CD4-positive, alpha-beta T cell (primary cell): ENCODE data around the gene IFNL4. TPM values are rescaled to one million over a fixed set of nuclear protein-coding genes. Genes with fewer than 3 reads are reported as not detected.
"Not testable (repeated sequence)": the region's sequence is repeated elsewhere in the genome, so short reads cannot be mapped to it uniquely, and the experiment has no call there.

ENCODE experiments used
- ATAC-seq: fragments of 200-7000 bp; cut with Tn5 transposase; one replicate; pipeline ENCODE4 v1.10.0; 2022; ENCODE audit warnings: mild to moderate bottlenecking; ENCODE audit not compliant: poor library complexity
- CTCF ChIA-PET: fragments of 350-600 bp; sonication (Branson Sonifier 250); formaldehyde crosslinking; loops from one replicate; lab custom pipeline; 2021; ENCODE audit warnings: antibody characterized with exemption, inconsistent platforms; lab: Charles Lee
- POLR2A ChIA-PET: fragments of 350-600 bp; sonication (Branson Sonifier 250); formaldehyde crosslinking; loops from one replicate; lab custom pipeline; 2021; ENCODE audit warnings: antibody characterized with exemption, inconsistent platforms; lab: Charles Lee
- DNase-seq, 14 experiments: peaks; one replicate each; pipeline ENCODE4 v3.0.0-alpha.2; 2013 to 2020; ENCODE audit warnings: mixed read lengths in 2 of 14
- H3K27ac ChIP-seq, 2 donors: one replicate each; pipeline versions ENCODE4 v1.5.1 to v1.7.0; 2013; ENCODE audit warnings: low read length in 2 of 2, low read depth in 1 of 2, mild to moderate bottlenecking in 1 of 2
- H3K27me3 ChIP-seq, 2 experiments: 1 replicate in 1 of 2; 2 replicates in 1 of 2; pipeline versions ENCODE4 v1.6.1 to v1.7.0; 2013; ENCODE audit warnings: low read length in 2 of 2, control low read depth in 1 of 2, mild to moderate bottlenecking in 1 of 2, moderate library complexity in 1 of 2; ENCODE audit not compliant: insufficient read depth in 2 of 2, control insufficient read depth in 1 of 2
- H3K36me3 ChIP-seq: one replicate; pipeline ENCODE4 v1.6.1; 2013; ENCODE audit warnings: low read length, control low read depth; ENCODE audit not compliant: insufficient read depth
- H3K4me1 ChIP-seq: one replicate; pipeline ENCODE4 v1.6.1; 2013; ENCODE audit warnings: low read length, control low read depth; ENCODE audit not compliant: insufficient read depth
- H3K4me3 ChIP-seq: one replicate; pipeline ENCODE4 v1.5.1; 2013; ENCODE audit warnings: mild to moderate bottlenecking, low read length, moderate library complexity
- H3K9me3 ChIP-seq, 2 experiments: 1 replicate in 1 of 2; 2 replicates in 1 of 2; pipeline versions ENCODE4 v1.6.1 to v1.7.0; 2013; ENCODE audit warnings: low read length in 2 of 2, mild to moderate bottlenecking in 2 of 2, control low read depth in 1 of 2, moderate library complexity in 1 of 2; ENCODE audit not compliant: control insufficient read depth in 1 of 2, insufficient read depth in 1 of 2
- H3K27ac Mint-ChIP-seq: one replicate; pipeline ENCODE4 v1.8.0; 2020; ENCODE audit warnings: mixed read lengths
- H3K27me3 Mint-ChIP-seq: one replicate; pipeline ENCODE4 v1.8.0; 2021; ENCODE audit warnings: mixed read lengths
- H3K36me3 Mint-ChIP-seq: one replicate; pipeline ENCODE4 v1.8.0; 2021; ENCODE audit warnings: low read depth, mixed read lengths
- H3K4me1 Mint-ChIP-seq: one replicate; pipeline ENCODE4 v1.8.0; 2021; ENCODE audit warnings: low read depth, mixed read lengths
- H3K4me3 Mint-ChIP-seq: one replicate; pipeline ENCODE4 v1.8.0; 2020; ENCODE audit warnings: mild to moderate bottlenecking, mixed read lengths
- H3K9me3 Mint-ChIP-seq: one replicate; pipeline ENCODE4 v1.8.0; 2020; ENCODE audit warnings: mixed read lengths
- intact Hi-C, 2 experiments: fragments of 100-400 bp; cut with DNase I in 1 of 2; cut with micrococcal nuclease in 1 of 2; formaldehyde crosslinking; loops; one replicate each; pipeline versions ENCODE4 v1.15.1 to v1.9.0; 2023 to 2025; cut with DNase I, micrococcal nuclease
- total RNA-seq, 174 experiments: library from RNA in 2 of 174; stranded (reverse) in 2 of 174; gene quantifications; one replicate each; pipeline ENCODE4 v1.2.3 and lab custom pipeline; 2021 to 2026
- TF ChIP-seq, protein P1 (sequence below): fragments of 200-600 bp; IDR thresholded peaks from one replicate; pipeline ENCODE4 v1.8.0; 2022; ENCODE audit warnings: antibody characterized with exemption, mild to moderate bottlenecking

Gene IFNL4
- total RNA-seq, 2 experiments from 2014 or later = not detected

DNA sequence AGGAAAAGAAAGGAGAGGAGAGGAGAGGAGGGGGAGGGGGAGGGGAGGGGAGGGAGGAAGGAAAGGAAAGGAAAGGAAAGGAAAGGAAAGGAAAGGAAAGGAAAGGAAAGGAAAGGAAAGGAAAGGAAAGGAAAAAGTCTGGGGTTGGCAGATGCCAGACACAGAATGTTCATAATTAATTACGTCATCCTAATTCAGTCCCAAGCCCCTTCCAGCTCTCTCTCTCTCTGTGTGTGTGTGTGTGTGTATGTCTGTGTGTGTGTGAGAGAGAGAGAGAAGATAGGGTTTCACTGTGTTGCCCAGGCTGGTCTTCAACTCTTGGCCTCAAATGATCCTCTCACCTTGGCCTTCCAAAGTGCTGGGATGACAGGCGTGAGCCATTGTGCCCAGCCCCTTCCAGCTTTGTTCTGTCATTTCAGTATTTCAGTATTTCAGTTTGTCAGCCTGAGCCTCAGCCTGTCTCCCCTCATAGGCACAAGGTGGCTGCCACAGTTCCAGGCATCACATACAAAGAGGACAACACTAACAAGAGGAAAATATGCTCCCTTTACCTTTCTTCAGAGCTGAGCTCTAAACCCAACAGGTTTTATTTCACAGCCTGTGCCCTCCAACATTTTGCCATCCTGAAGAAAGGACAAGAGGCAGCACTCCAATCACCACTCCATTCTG, 18.4 kb downstream of the IFNL4 start:
- H3K36me3 ChIP-seq = no peaks in the 10 kb centered on the region
- CTCF ChIA-PET = no interaction called here
- DNase-seq (no peak), ATAC-seq (no peak)
- Mint-ChIP-seq H3K4me3 (no peak overlapping the region), H3K36me3 (no peaks in the 10 kb centered on the region), H3K4me1 (no peaks in the 10 kb centered on the region), H3K27me3 (peaks cover 9% of the 10 kb centered on the region), H3K9me3 (no peaks in the 10 kb centered on the region), H3K27ac (no peak overlapping the region)
- H3K27me3 ChIP-seq = no peaks in the 10 kb centered on the region
- TF ChIP-seq, protein P1, sequence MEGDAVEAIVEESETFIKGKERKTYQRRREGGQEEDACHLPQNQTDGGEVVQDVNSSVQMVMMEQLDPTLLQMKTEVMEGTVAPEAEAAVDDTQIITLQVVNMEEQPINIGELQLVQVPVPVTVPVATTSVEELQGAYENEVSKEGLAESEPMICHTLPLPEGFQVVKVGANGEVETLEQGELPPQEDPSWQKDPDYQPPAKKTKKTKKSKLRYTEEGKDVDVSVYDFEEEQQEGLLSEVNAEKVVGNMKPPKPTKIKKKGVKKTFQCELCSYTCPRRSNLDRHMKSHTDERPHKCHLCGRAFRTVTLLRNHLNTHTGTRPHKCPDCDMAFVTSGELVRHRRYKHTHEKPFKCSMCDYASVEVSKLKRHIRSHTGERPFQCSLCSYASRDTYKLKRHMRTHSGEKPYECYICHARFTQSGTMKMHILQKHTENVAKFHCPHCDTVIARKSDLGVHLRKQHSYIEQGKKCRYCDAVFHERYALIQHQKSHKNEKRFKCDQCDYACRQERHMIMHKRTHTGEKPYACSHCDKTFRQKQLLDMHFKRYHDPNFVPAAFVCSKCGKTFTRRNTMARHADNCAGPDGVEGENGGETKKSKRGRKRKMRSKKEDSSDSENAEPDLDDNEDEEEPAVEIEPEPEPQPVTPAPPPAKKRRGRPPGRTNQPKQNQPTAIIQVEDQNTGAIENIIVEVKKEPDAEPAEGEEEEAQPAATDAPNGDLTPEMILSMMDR = no peak
- intact Hi-C loops = no loop called here
- H3K27ac ChIP-seq = no peak overlapping the region
- H3K9me3 ChIP-seq = peaks cover 0 to 4% of the 10 kb centered on the region in 2 experiments
- no peaks in the 10 kb centered on the region for H3K4me1 ChIP-seq
- POLR2A ChIA-PET = no interaction called here
- H3K4me3 ChIP-seq = no peak overlapping the region

DNA sequence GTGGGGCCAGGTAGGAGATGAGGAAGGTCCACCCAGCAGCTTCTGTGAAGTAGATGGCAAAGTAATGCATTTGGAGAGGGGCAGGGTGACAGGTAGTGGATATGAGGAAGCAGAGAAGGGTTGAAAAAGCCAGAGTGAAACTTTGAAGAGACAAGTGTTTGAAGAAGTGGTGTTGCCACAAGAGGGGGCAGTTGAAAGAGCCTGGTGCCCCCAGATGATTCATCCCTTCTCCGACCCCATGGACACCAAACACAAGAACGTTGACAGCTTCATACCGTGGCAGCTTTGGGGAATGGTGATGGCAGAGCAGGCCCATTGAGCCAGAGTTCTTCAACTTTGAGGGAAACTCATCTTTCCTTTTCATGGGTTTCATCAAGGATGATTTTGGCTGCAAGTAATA, 23.7 kb downstream of the IFNL4 start:
- Mint-ChIP-seq H3K9me3 (no peaks in the 10 kb centered on the region), H3K36me3 (no peaks in the 10 kb centered on the region), H3K27ac (no peak overlapping the region), H3K4me1 (no peaks in the 10 kb centered on the region), H3K4me3 (no peak overlapping the region), H3K27me3 (peaks cover 41% of the 10 kb centered on the region)
- TF ChIP-seq, protein P1 = no peak
- no peaks in the 10 kb centered on the region for H3K9me3 ChIP-seq
- ATAC-seq = no peak
- no peaks in the 10 kb centered on the region for H3K36me3 ChIP-seq
- ChIA-PET CTCF (no interaction called here), POLR2A (no interaction called here)
- intact Hi-C loops = no loop called here
- no peak overlapping the region for H3K27ac ChIP-seq
- H3K4me1 ChIP-seq = no peaks in the 10 kb centered on the region
- DNase-seq = no peak
- H3K27me3 ChIP-seq = peaks cover 6 to 17% of the 10 kb centered on the region in 2 experiments
- no peak overlapping the region for H3K4me3 ChIP-seq

DNA sequence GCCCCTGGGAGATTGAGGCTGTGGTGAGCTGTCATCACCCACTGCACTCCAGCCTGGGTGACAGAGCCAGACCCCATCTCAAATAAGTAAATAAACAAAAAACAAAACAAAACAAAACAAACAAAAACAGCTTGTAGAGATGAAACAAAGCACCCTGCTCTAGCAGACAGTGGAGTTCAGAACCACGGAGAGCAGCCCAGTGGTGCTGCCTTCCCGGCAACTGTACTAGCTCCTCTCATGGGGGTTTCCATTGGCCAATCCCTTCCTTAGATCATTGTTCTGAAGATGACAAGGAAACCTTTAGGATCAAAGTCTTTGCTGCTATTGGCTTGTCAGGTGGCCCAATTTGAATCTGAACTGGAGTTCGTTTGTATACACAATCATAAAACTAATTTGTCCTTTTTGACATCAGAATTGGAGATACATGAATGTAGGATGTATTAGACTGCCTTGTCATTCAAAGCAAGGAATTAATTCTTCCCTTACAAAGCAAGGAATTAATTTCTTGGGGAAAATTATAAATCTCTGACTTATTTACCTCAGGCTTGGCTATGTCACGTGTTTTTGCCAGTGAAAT, 24.9 kb downstream of the IFNL4 start:
- no peaks in the 10 kb centered on the region for H3K4me1 ChIP-seq
- ATAC-seq = no peak
- intact Hi-C loops = no loop called here

DNA sequence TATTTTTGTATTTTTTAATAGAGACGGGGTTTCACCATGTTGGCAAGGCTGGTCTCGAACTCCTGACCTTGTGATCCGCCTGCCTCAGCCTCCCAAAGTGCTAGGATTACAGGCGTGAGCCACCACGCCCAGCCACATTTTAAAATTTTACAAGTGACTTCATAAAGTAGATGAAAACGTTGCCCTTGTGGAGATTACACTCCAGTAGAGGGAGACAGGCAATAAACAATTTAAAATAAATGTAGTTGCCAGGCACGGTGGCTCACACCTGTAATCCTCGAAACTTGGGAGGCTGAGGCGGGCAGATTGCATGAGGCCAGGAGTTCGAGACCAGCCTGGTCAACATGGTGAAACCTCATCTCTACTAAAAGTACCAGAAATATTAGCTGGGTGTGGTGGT, 29.5 kb downstream of the IFNL4 start:
- H3K4me1 Mint-ChIP-seq, H3K36me3 ChIP-seq, H3K27me3 ChIP-seq, H3K4me3 Mint-ChIP-seq, H3K27ac Mint-ChIP-seq, CTCF ChIA-PET, H3K4me3 ChIP-seq, H3K36me3 Mint-ChIP-seq, intact Hi-C loops, H3K9me3 ChIP-seq, POLR2A ChIA-PET, H3K27ac ChIP-seq, ATAC-seq, H3K4me1 ChIP-seq, H3K9me3 Mint-ChIP-seq: not testable (repeated sequence)
- H3K27me3 Mint-ChIP-seq = peaks cover 35% of the 10 kb centered on the region
- DNase-seq = peak in 1 of 14 experiments; percentile 22

More for the DNA sequence above, 24.9 kb downstream of the IFNL4 start:
- Histone ChIP-seq H3K36me3 (no peaks in the 10 kb centered on the region), H3K27ac (no peak overlapping the region), H3K9me3 (no peaks in the 10 kb centered on the region), H3K27me3 (peaks cover 6 to 17% of the 10 kb centered on the region in 2 experiments), H3K4me3 (no peak overlapping the region)
- H3K36me3 Mint-ChIP-seq = no peaks in the 10 kb centered on the region
- peaks cover 46% of the 10 kb centered on the region for H3K27me3 Mint-ChIP-seq
- H3K9me3 Mint-ChIP-seq = no peaks in the 10 kb centered on the region
- ChIA-PET POLR2A (no interaction called here), CTCF (no interaction called here)
- no peak overlapping the region for H3K4me3 Mint-ChIP-seq
- TF ChIP-seq, protein P1 = no peak
- DNase-seq = peak in 1 of 14 experiments; percentile 29
- no peak overlapping the region for H3K27ac Mint-ChIP-seq
- no peaks in the 10 kb centered on the region for H3K4me1 Mint-ChIP-seq
